IPS-20b (cell line): ENCODE measurements around the gene SRPRB.

Source experiments
- H3K27ac ChIP-seq: one replicate; pipeline ENCODE4 v1.5.1; 2013; ENCODE audit warnings: low read length
- H3K27me3 ChIP-seq: 2 replicates; pipeline ENCODE4 v1.6.1; 2013; ENCODE audit warnings: mild to moderate bottlenecking, low read length, inconsistent platforms; ENCODE audit not compliant: insufficient read depth
- H3K36me3 ChIP-seq: 2 replicates; pipeline ENCODE4 v1.6.1; 2013; ENCODE audit warnings: low read depth, mild to moderate bottlenecking, inconsistent platforms, low read length, moderate library complexity; ENCODE audit not compliant: insufficient read depth
- H3K4me1 ChIP-seq: 2 replicates; pipeline ENCODE4 v1.6.1; 2013; ENCODE audit warnings: mild to moderate bottlenecking, control low read depth, inconsistent platforms, low read length, moderate library complexity; ENCODE audit not compliant: insufficient read depth
- H3K4me3 ChIP-seq: 2 replicates; pipeline ENCODE4 v1.5.1; 2013; ENCODE audit warnings: mild to moderate bottlenecking, low read length, inconsistent platforms
- H3K9ac ChIP-seq: 2 replicates; pipeline ENCODE4 v1.6.1; 2013; ENCODE audit warnings: low read depth, mild to moderate bottlenecking, inconsistent platforms, low read length, moderate library complexity
- H3K9me3 ChIP-seq: 2 replicates; pipeline ENCODE4 v1.6.1; 2013; ENCODE audit warnings: mild to moderate bottlenecking, low read depth, low read length, inconsistent platforms; ENCODE audit not compliant: insufficient read depth

SRPRB gene

GRCh38 chr3:133864616-133865015, 59.0 kb downstream of the SRPRB start:
- no peak overlapping the region for H3K4me3 ChIP-seq
- H3K9ac ChIP-seq = no peak overlapping the region
- H3K27me3 ChIP-seq = no peaks in the 10 kb centered on the region
- no peak overlapping the region for H3K27ac ChIP-seq
- H3K36me3 ChIP-seq = no peaks in the 10 kb centered on the region
- H3K9me3 ChIP-seq = no peaks in the 10 kb centered on the region
- no peaks in the 10 kb centered on the region; the same call in 1 of the 2 replicates for H3K4me1 ChIP-seq

- no peaks in the 10 kb centered on the region for H3K9me3 ChIP-seq
- no peaks in the 10 kb centered on the region; the same call in 1 of the 2 replicates for H3K4me1 ChIP-seq
- H3K9ac ChIP-seq = no peak overlapping the region
- no peak overlapping the region for H3K4me3 ChIP-seq
- H3K27me3 ChIP-seq = no peaks in the 10 kb centered on the region
- no peaks in the 10 kb centered on the region for H3K36me3 ChIP-seq
- no peak overlapping the region for H3K27ac ChIP-seq
These were observed 59.7 kb downstream of the SRPRB start for GRCh38 chr3:133865136-133865855.

- Histone ChIP-seq H3K4me1 (no peaks in the 10 kb centered on the region), H3K27me3 (no peaks in the 10 kb centered on the region)
These were observed 60.5 kb downstream of the SRPRB start for GRCh38 chr3:133866141-133866540.

GRCh38 chr3:133868186-133868585, 62.6 kb downstream of the SRPRB start:
- Histone ChIP-seq H3K4me1 (no peaks in the 10 kb centered on the region), H3K9ac (no peak overlapping the region), H3K27ac (no peak overlapping the region), H3K36me3 (no peaks in the 10 kb centered on the region), H3K4me3 (no peak overlapping the region), H3K9me3 (no peaks in the 10 kb centered on the region), H3K27me3 (no peaks in the 10 kb centered on the region)

More at GRCh38 chr3:133866141-133866540, 60.5 kb downstream of the SRPRB start:
- no peak overlapping the region for H3K27ac ChIP-seq
- no peaks in the 10 kb centered on the region for H3K9me3 ChIP-seq
- H3K9ac ChIP-seq = no peak overlapping the region
- H3K4me3 ChIP-seq = no peak overlapping the region
- no peaks in the 10 kb centered on the region for H3K36me3 ChIP-seq

- H3K4me1 ChIP-seq = no peaks in the 10 kb centered on the region
- no peak overlapping the region for H3K9ac ChIP-seq
- no peak overlapping the region for H3K4me3 ChIP-seq
- H3K27me3 ChIP-seq = no peaks in the 10 kb centered on the region
- no peaks in the 10 kb centered on the region for H3K9me3 ChIP-seq
- no peak overlapping the region for H3K27ac ChIP-seq
- no peaks in the 10 kb centered on the region for H3K36me3 ChIP-seq
These were observed 63.3 kb downstream of the SRPRB start for GRCh38 chr3:133868758-133869475.

GRCh38 chr3:133869586-133869985, 64.0 kb downstream of the SRPRB start:
- Histone ChIP-seq H3K27ac (no peak overlapping the region), H3K36me3 (no peaks in the 10 kb centered on the region), H3K4me3 (no peak overlapping the region), H3K27me3 (no peaks in the 10 kb centered on the region), H3K4me1 (no peaks in the 10 kb centered on the region), H3K9ac (no peak overlapping the region), H3K9me3 (no peaks in the 10 kb centered on the region)

- no peaks in the 10 kb centered on the region for H3K27me3 ChIP-seq
- H3K4me1 ChIP-seq = no peaks in the 10 kb centered on the region
- no peak overlapping the region for H3K9ac ChIP-seq
- H3K36me3 ChIP-seq = no peaks in the 10 kb centered on the region
- no peak overlapping the region for H3K27ac ChIP-seq
- H3K9me3 ChIP-seq = no peaks in the 10 kb centered on the region
- H3K4me3 ChIP-seq = no peak overlapping the region
These were observed 65.2 kb downstream of the SRPRB start for GRCh38 chr3:133870822-133871221.
